ENCODE data around the gene SORBS1. TPM values are rescaled to one million over a fixed set of nuclear protein-coding genes. Genes with fewer than 3 reads are reported as not detected.

The SORBS1 gene
- total RNA-seq, 2 donors from 2014 or later = 56.8 to 79.1 TPM

GRCh38 chr10:95511314-95511713, 49.9 kb downstream of the SORBS1 start:
- ATAC-seq = no peak
- peak overlapping the region in 1 of 4 donors; percentile 88 for H3K27ac ChIP-seq
- TF ChIP-seq CTCF (IDR thresholded peaks at IDR 0.05) (no peak), POLR2A (IDR thresholded peaks at IDR 0.05) (no peak)
- no peaks in the 10 kb centered on the region for H3K9me3 ChIP-seq
- intact Hi-C loops (cut with DNase I) = no loop called here
- DNase-seq = no peak
- H3K4me1 ChIP-seq = peaks cover 63% of the 10 kb centered on the region
- H3K36me3 ChIP-seq (replicated peaks in 1 of 2; ENCODE audit: insufficient read depth in 1 of 2, low read depth in 2 of 2) = no peaks in the 10 kb centered on the region
- WGBS, 2 donors = 87 to 88% methylated on average over 6 of the region's 6 CpGs
- no peaks in the 10 kb centered on the region for H3K27me3 ChIP-seq
- no peak overlapping the region for H3K4me3 ChIP-seq

GRCh38 chr10:95509251-95509650, 51.9 kb downstream of the SORBS1 start:
- peak overlapping the region in 3 of 4 donors; percentile 27 to 39 (median 37) for H3K27ac ChIP-seq
- DNase-seq = no peak
- TF ChIP-seq CTCF (IDR thresholded peaks at IDR 0.05) = no peak
- TF ChIP-seq POLR2A (IDR thresholded peaks at IDR 0.05) = no peak

GRCh38 chr10:95508730-95509129, 52.4 kb downstream of the SORBS1 start:
- peak overlapping the region in 3 of 4 donors; percentile 27 to 39 (median 37) for H3K27ac ChIP-seq
- 31% methylated on average over 3 of the region's 3 CpGs for WGBS, 2 donors
- no peaks in the 10 kb centered on the region for H3K36me3 ChIP-seq (replicated peaks in 1 of 2; ENCODE audit: insufficient read depth in 1 of 2, low read depth in 2 of 2)
- no peak for ATAC-seq
- no peaks in the 10 kb centered on the region for H3K9me3 ChIP-seq
- intact Hi-C loops (cut with DNase I) = no loop called here
- no peak for DNase-seq
- H3K4me3 ChIP-seq = no peak overlapping the region
- peaks cover 56% of the 10 kb centered on the region for H3K4me1 ChIP-seq
- H3K27me3 ChIP-seq = no peaks in the 10 kb centered on the region
- no peak for TF ChIP-seq CTCF (IDR thresholded peaks at IDR 0.05)
- TF ChIP-seq POLR2A (IDR thresholded peaks at IDR 0.05) = no peak

More at GRCh38 chr10:95509251-95509650, 51.9 kb downstream of the SORBS1 start:
- Histone ChIP-seq H3K4me1 (peaks cover 61% of the 10 kb centered on the region), H3K4me3 (no peak overlapping the region), H3K9me3 (no peaks in the 10 kb centered on the region), H3K36me3 (replicated peaks in 1 of 2; ENCODE audit: insufficient read depth in 1 of 2, low read depth in 2 of 2) (no peaks in the 10 kb centered on the region), H3K27me3 (no peaks in the 10 kb centered on the region)
- 18 to 83% methylated on average over 1 of the region's 1 CpG for WGBS, 2 donors
- intact Hi-C loops (cut with DNase I) = no loop called here
- ATAC-seq = no peak

- ATAC-seq = no peak
- intact Hi-C loops (cut with DNase I) = no loop called here
- H3K9me3 ChIP-seq = no peaks in the 10 kb centered on the region
These were observed 55.0 kb downstream of the SORBS1 start for GRCh38 chr10:95506056-95506737.

More at GRCh38 chr10:95506056-95506737, 55.0 kb downstream of the SORBS1 start:
- no peaks in the 10 kb centered on the region for H3K27me3 ChIP-seq
- H3K36me3 ChIP-seq (replicated peaks in 1 of 2; ENCODE audit: insufficient read depth in 1 of 2, low read depth in 2 of 2) = no peaks in the 10 kb centered on the region
- 61 to 66% methylated on average over 2 of the region's 2 CpGs for WGBS, 2 donors
- TF ChIP-seq CTCF (IDR thresholded peaks at IDR 0.05) (no peak), POLR2A (IDR thresholded peaks at IDR 0.05) (no peak)
- H3K4me3 ChIP-seq = no peak overlapping the region
- DNase-seq = no peak
- H3K4me1 ChIP-seq = peaks cover 50% of the 10 kb centered on the region
- peak overlapping the region in 1 of 4 donors; percentile 22 for H3K27ac ChIP-seq

All from body of pancreas (tissue), 4 donors.